Measurements from ENCODE around the gene FAM163B.

Gene FAM163B

DNA sequence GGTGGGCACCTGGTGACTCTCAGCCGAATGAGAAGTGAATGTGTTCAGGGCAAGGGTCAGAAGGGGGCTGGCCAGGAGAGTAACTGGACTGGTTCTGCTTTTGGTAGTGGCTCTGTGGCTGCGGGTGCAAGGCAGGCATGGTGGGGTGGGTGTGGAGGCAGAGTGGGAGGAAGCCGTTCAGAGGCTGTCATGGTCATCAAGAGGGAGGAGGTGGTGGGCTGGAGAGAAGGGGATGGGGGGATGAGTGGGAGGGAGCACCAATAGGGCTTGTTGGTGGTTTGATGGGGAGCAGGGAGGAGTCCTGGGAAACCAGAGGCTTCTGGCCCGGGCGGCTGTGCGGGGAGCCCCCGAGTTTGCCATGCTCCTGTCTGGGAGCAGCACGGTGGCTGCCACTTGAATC, 13.3 kb downstream of the FAM163B start:
- no peak for DNase-seq

DNA sequence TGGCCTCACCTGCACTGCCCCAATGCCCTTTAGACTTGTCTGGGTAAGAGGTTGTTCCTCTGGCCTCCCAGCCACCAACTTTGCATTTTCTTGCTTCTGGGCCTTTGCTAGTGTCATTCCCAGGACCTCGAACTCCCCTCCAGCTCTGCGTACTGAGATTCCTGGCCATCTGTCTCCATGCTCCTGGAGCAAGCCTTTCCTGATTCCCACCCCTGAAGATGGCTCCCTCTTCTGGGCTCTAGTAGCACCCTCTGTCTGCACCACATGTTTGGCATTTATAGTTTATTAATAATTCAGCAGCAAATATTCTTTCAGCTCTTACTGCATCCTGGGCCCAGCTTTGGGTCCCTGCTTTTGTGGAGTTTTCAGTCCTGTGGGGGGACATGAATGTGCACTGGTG, 14.9 kb downstream of the FAM163B start:
- DNase-seq = no peak

DNA sequence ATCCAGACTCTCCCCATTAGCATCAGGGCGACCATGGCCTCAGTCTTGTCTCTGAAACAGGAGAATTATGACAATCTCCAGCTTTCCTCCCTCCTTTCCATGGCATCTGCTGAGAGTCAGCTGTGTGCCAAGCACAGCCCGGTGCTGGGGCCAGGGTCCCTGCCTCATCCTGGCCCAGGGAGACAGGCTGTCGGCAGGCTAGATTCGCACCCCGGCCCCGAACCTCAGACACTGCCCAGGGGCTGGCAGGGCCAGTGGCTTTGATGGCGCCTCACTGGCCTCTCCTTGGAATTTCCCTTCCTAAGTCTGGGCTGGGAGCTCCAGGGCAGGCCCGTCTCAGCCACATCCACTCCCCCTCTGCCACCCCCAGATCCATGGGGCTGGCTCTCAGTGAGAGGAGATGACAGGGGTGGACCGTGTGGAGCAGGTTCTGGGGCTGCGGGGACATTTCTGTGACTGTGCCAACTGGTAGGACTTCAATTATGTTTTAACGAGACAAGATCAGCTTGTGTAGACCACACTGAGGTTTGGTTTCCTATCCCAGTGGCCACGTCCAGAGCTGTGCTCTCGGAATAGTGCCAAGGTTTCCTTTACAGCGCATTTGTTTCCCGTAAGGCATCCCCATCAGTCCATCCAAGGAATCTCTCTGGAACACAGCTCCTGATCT, 15.5 kb downstream of the FAM163B start:
- DNase-seq = no peak

DNA sequence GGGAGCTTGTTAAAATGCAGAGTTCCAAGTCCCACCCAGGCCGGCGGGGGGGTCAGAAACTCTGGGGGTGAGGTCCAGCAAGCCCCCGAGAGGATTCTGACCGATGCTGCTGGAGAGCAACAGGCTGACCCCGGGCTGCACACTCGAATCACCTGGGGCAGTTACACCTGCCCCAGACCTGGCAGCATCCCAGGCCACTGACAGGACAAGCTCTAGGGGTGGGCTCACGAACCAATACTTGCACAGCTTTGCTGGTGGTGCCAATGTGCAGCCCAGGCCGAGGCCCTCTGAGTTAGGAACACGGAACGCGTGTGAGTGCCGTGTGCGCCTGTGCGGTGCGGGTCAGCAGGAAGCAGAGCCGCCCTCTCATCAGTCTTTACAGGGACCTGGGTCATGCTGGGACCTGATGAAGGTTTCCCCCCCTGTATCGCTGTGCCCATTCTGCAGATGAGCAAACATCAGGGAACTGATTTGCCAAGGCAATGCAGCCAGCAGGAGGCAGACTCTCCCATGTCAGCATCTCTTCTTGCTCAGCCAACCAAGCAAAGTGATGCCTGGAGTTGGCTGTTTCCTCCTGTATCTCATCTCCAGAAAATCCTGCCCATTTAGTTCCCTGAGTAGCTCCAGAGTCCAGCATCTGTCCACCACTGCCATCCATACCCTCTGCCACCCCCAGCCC, 16.3 kb downstream of the FAM163B start:
- DNase-seq = peak in 1 of 2 donors; percentile 8

DNA sequence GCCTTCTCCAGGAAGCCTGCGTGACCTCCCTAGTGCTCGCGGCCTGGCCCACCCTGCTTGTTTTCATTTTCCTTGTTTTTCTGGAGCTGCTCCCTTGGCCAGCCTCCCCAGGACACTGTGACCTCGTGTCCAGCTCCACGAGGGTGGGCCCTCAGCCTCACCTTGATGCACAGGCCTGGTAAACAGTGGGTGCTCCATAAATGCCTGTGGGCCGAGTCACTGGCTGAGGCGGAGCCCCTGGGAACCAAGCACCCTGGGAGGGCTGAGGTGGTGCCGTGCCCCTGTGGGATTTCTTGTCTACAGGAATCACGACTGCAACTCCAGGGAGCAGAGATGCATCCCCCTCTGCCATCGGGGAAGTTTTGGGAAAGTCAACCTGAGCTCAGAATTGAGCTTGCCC, 17.2 kb downstream of the FAM163B start:
- no peak for DNase-seq

DNA sequence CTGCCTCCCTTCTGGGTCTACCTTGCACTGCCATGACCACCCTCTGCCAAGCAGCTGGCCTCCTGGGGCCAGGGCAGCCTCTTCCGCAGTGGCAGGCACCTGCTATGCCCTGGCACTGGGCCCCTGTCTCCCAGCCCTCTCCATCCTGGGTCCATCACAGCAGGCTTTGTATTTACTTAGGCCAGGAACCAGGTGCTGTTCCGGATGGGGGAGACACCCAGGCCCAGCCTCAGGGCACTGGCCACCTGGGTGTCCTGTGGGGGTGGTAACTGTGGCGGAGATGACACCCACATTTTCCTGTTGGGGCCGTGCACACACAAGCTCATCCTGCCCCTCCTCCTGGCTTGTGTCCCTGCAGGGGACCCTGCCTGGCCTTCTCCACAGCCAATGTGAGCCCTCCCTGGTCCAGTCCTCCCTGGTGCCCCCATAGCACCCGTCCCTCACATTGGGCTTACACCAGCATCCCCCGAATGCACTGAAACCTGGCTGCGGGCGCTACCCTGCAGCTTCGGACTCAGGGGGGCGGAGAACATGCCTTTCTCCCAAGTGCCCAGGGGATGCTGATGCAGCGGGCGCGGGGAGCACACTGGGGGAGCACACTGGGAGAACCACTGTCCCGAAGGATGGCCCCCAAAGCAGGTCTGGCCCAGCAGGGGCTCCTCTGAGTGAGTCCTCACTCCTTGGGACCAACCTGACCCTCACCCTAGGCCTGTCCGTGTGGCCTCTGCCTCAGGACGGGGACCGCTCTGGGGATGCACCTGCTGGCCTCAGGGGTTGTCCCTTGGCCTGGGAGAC, 17.9 kb downstream of the FAM163B start:
- no peak for DNase-seq

DNA sequence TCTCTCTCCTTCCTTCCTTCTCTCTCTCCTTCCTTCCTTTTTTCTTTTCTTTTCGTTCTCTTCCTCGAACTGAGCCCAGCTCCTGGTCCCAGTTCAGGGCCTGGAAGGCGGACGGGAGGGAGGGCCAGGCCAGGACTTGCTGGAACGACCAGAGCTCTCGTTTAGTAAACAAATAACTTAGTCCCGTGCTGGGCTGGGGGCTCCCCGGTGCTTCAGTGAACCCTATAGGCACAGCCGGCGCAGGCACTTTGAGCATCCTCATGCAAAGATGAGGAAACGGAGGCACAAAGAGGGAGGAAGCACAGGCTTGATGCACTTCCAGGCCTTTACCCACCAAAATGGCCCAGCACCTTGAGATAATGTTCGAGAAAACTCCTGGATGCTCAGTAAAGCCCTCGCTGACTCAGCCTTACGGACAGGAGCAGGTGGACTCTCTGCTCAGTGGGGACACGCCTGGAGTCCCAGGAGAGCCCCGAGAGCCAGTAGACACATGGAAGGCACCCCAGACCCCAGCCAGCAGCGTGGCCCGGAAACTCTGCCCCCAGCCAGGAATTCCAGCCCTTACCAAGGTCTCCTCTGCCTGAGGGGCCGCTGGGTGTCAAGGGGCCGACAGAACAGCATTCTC, 18.8 kb downstream of the FAM163B start:
- no peak for DNase-seq

DNA sequence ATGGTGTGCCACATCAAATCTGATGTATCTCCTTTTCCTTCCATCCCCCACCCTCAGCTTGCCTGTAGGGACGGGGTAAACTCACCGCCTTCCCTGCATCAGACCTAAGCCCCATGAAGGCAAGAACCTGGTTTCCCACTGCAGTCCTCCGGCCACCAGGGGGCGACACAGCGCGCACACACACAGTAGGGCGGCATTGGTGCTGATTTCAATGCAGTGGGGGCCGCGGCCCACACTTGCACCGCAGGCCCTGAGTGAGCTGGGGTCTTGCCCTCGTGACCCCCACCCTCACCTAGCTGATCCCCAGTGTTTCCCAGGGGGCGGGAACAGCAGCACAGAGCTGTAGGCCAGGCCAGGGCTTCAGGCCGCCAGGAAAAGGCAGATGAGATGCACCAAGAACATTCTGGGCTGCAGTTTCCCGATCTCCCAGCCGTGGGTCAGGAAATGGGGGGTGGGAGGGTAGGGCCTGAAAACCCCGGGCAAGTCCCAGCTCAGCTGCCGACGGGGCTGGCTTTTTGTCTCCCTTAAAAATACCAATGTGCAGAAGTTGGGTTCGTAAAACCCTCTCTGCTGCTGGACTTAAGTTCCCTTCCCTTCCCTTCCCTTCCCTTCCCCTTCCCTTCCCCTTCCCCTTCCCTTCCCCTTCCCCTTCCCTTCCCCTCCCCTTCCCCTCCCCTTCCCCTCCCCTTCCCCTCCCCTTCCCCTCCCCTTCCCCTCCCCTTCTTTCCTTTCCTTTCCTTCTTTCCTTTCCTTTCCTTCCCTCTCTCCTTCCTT, 19.5 kb downstream of the FAM163B start:
- peak in 1 of 2 donors; percentile 44 for DNase-seq

DNA sequence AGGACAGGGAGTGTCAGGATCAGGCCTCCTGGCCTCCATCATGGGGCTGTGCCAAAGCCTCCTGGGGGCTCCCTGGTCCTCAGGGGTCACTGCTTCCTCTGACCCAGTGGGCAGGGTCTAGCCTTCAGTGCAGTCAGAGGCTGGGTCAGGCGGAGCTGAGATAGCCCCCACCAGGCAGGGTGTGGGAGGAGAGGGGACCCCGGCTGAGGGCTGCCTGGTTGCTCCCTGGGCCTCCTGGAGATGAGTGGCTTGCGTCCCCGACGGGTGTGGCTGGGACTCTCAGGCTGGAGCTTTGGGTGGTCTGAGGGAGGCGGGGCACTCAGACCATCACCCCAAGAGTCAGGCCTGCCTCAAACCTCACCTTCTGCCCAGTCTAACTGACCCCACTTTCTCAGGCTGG, 21.7 kb downstream of the FAM163B start:
- DNase-seq = no peak

DNA sequence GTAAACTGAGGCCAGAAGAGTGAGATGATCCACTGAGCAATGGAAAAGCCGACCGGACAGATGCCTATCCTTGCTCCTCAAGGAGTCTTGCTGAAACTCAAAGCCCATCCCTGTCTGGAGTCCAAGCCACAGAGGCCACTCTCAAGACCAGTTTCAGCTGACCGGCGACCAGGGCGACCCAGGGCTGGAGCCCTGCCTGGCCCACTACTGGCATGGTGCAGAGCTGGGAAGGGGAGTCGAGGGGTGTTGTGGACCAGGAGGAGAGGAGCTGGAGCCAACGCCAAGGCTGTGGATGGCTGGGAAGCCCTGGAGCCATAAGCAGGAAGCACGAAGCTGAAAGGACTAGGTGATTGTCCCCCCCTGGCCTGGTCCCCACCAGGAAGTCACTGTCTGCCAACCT, 22.1 kb downstream of the FAM163B start:
- DNase-seq = no peak

DNA sequence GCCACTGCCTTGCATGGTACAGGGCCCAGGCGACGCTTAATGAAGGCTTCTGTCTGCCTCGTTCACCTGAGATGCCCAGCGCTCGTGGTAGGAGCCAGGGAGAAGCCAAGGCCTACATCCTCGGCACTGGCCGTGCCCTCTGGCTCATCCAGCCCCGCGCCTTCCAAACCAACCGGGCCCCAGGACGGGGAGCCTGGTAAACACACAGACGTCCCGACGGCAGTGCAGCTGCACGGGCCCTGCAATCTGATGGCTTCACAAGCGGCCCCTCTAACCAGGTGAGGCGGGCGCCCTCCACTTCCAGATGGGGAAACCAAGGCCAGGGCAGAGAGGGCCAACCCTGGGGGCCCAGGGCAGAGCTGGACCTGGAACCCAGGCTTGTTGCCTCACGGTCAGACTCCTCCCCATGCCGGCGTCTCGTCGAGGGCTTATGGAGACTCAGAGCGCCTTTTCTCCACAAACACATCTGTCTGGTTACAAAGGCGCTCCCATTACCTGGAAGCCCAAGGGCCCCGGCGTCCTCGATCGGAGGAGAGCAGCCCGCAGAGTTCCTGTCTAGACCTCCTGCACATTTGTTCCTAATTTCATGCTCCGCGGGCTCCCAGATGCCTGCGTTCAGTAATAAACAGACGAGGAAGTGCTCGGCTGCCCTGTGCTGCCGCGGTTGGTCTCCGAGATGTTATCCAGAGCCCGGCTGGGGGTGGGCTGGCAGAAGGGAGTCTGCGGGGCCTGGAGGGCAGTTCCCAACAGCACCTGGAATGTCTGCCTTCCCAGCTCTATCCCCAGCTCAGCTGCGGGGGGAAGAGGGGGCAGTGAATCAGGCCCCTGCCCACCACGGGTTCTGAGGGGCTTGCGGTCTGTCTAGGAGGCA, 23.5 kb downstream of the FAM163B start:
- DNase-seq = no peak

DNA sequence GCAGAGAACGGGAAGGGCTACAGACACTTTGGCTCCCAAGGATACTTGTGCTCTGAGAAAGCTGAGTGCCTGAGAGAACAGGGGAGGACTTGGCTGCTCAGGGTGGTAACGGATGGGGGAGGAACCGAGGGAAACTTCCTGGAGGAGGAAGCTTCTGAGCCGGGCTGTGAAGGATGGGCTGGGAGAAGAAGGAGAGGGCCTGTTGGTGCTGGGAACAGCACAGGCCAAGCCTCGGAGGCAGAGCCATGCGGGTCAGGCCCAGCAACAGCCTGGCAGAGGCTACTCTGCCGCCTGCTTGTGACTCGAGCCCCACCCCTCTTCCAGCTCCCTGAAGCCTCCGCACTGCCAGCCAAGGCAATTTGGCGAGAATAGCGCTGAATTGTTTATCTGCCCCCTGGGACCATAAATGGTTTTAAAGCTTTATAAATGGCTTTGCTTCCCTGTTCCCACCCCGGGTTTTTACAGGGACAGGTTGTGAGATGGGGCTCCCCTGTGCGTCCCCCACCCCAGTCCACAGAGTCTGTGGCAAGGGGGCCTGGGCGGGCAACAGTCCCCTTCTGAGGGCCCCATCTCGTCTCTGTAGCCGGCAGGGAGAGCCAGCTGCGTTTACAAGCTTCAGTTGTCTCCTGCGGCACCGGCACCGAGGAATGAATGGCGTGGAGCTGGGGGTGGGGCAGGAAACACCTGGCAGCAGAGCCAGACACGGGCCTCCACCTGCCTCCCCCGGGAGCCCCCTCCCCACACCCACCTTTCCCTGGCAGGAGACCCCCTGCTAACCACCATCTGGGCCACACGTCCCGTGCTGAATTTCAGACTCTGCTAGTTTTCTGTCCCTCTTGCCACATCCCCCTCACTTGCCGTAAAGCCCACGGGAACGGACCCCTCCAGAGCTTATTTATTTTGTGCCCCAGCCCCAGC, 24.4 kb downstream of the FAM163B start:
- no peak for DNase-seq

DNA sequence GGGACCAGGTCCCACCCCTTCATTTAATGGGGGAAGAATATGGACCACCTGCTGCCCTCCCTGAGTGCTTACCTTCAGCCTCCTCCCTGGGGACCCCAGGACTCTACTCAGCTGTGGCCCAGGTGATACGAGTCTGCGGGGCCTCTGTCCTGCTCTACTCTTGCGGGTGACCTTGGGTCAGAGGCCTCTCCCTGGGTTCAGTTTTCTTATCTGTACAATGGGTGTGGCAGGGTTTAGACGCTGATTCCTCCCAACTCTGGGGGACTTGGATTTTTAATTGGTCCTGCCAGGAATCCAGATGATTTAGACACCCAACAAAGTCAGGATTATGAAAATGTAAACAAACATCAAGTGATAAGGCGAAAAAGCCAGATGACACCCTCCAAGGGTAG, 25.0 kb downstream of the FAM163B start:
- no peak for DNase-seq

DNA sequence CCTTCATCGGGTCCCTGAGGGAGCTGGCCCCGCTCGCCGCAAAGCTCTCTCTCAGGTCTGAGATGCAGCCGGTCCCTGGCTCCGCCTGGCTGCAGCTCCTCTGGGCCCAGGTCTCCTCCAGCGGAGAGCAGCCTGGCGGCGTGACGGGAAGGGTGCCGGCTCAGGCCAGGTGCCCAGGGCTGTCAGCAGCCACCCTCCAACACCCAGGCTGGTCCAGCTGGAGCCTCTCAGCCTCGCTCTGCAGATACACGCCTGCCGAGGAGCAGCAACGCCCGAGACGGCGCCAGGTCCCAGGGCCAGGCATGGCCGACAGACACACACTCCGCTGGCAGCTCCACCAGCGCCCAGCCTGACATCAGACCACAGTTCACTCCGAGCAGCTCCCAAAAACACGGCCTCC, 25.6 kb downstream of the FAM163B start:
- DNase-seq = no peak

DNA sequence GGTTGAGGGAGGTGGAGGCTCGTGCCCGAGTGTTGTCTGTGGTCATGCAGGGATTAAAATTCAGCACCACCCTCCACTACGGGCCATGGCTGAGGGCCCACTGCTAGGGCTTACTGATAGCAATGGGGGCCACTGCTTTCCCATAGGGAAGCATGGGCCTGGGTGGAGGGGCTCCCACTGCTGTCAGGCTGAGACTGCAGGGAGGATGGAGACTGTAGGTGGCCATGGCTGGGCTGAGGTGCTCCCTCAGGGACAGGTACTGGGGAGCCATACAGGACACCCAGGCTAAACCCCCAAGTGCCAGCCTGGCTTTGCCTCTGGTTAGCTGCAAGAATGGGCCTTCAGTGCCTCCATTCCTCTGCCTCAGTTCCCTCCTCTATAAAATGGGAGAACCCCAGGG, 26.1 kb downstream of the FAM163B start:
- DNase-seq = no peak

DNA sequence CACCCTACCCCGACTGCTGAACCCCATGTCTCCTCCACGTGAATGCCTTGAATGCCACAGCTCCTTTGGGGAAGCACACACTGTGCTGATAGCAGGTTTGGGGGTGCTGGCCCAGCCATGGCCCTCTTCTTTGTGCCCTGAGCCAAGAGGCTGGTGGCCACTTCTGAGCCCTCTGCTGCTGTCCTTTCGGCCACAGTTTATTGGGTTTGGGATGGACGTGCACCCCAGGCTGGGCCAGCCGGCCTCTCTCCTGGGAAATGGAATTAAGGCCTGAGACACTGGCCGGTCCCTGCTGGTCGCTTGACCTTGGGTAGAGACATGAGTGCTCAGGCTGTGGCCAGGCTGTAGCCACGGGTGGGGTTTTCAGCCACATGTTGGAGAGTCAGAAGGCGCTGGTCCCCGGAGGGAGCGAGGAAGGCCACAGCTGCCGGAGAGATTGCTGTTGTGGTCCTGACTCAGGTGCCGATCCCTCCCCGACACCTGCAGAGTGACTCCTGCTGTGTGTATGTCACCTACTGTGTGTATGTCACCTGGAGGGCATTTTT, 26.6 kb downstream of the FAM163B start:
- DNase-seq = no peak

DNA sequence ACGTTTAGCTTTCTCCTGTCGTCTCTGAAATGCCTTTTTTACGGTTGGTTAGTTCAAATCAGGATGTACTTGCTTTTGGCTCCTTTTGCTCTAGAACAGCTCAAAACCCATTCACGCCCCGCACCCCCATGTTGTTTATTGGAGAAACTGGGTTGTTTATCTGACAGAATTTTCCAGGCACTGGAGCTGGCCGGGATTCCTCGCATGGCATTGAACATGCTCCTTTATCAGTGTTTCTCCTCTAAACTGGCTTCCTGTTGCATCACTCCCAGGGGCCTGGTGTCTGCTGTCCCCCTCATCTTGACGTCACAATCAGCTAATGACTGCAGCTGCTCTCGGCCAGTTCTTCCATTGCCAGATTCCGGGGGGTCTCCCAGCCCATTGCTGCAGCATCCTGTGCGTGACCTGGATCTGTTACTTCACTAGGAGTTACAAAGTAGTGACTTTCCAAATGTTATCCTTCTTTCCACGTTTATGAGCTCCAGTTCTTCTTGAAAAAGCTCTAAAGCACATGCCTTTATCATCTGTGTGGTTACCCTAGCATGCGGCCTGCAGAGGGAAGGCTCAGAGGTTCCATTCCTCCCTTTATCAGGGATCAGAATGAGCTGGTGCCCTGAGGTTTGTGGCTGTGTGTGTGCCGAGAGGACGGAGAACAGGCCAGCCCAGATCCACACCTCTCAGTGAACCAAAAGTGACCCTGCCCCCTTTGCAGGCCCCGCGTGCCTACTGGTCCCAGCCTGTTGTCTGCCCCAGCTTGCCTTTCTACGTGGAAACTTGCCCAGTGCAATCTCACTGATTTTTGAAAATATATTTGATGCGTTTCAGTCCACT, 27.5 kb downstream of the FAM163B start:
- DNase-seq = no peak

DNA sequence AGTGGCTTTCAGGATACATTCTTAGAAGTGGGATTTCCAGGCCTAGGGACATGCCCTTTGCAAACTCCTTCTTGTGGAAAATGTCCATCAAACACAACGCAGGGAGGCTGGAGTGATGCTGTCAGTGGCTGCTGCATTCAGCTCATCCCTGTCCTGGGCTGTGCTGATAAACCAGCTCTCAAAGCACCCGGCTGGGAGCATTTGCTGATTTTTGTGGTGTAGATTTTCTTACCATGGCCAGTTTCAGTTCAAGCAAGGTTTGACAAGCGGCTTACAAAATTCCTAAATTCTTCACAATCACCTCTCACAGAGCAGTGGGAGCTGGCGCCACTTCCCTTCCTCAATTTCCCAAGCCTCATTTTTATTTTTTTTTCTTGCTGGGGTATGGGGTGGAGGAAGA, 28.2 kb downstream of the FAM163B start:
- no peak for DNase-seq

DNA sequence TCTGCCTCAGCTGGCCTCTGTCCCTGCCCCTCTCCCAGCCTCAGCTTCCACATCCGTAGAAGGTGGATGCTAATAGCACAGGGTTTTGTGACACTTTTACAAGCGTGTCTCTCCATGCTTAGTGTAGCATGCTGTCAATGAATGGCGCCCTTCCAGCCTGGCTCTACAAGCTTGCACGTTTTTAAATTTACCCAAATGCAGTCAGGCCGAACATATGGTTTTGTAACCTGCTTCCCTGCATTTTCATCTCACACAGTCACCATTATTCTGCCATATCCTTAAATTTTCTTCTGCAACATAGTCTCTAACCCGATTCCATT, 28.8 kb downstream of the FAM163B start:
- no peak for DNase-seq

All from CD4-positive, alpha-beta T cell treated with Interferon alpha-2 for 1 hour (primary cell).